ENCODE results near the gene PLXDC1.
"Not testable (repeated sequence)": the region's sequence is repeated elsewhere in the genome, so short reads cannot be mapped to it uniquely, and the experiment has no call there.

PLXDC1 gene

GRCh38 chr17:39057701-39058206, 93.7 kb downstream of the PLXDC1 start:
- DNase-seq: no peak

- DNase-seq: no peak
Observed at GRCh38 chr17:39054111-39054645, 97.3 kb downstream of the PLXDC1 start.

- not testable (repeated sequence) for DNase-seq
Observed at GRCh38 chr17:39052423-39052822, 99.0 kb downstream of the PLXDC1 start.

GRCh38 chr17:39051001-39051585, 100.3 kb downstream of the PLXDC1 start:
- DNase-seq: no peak

- no peak for DNase-seq
Observed at GRCh38 chr17:39045948-39046679, 105.3 kb downstream of the PLXDC1 start.

GRCh38 chr17:39036009-39036408, 115.4 kb downstream of the PLXDC1 start:
- DNase-seq: no peak

GRCh38 chr17:39035578-39035977, 115.9 kb downstream of the PLXDC1 start:
- DNase-seq: not testable (repeated sequence)

- DNase-seq: no peak
Observed at GRCh38 chr17:39028690-39029089, 122.7 kb downstream of the PLXDC1 start.

GRCh38 chr17:39027455-39028035, 123.9 kb downstream of the PLXDC1 start:
- DNase-seq: no peak

GRCh38 chr17:39026980-39027451, 124.4 kb downstream of the PLXDC1 start:
- DNase-seq: no peak

GRCh38 chr17:39026346-39026745, 125.1 kb downstream of the PLXDC1 start:
- DNase-seq: not testable (repeated sequence)

GRCh38 chr17:39022924-39023323, 128.5 kb downstream of the PLXDC1 start:
- DNase-seq: no peak

- DNase-seq: not testable (repeated sequence)
Observed at GRCh38 chr17:39020037-39020436, 131.4 kb downstream of the PLXDC1 start.

GRCh38 chr17:39018267-39019134, 132.9 kb downstream of the PLXDC1 start:
- no peak for DNase-seq

- DNase-seq: no peak
Observed at GRCh38 chr17:39016193-39017153, 135.0 kb downstream of the PLXDC1 start.

GRCh38 chr17:39015546-39015935, 135.9 kb downstream of the PLXDC1 start:
- DNase-seq: no peak

- peak; percentile 29 for DNase-seq
Observed at GRCh38 chr17:39014795-39015545, 136.5 kb downstream of the PLXDC1 start.

GRCh38 chr17:39014044-39014794, 137.2 kb downstream of the PLXDC1 start:
- no peak for DNase-seq
